ENCODE results near the gene CMTM4.

GRCh38 chr16:66673691-66674090 lies 22.9 kb downstream of the CMTM4 start:
- TF ChIP-seq CTCF (IDR thresholded peaks at IDR 0.05) (no peak), POLR2A (IDR thresholded peaks at IDR 0.05) (no peak)
